ENCODE data around the gene DYRK4.
A peak's percentile ranks its signal among the peaks of the same experiment; 100 is the strongest.

DYRK4 gene

GRCh38 chr12:4609071-4609470 is 47.1 kb downstream of the DYRK4 start:
- no peak overlapping the region for H3K4me3 ChIP-seq (ENCODE audit: low read length)
- no peak for DNase-seq (ENCODE audit: low read depth)
- no peak for TF ChIP-seq CTCF (conservative IDR thresholded peaks at IDR 0.05; ENCODE audit: low read depth, low read length)

GRCh38 chr12:4610481-4610880 is 48.5 kb downstream of the DYRK4 start:
- peak; percentile 2 for DNase-seq (ENCODE audit: low read depth)
- no peak for TF ChIP-seq CTCF (conservative IDR thresholded peaks at IDR 0.05; ENCODE audit: low read depth, low read length)
- no peak overlapping the region for H3K4me3 ChIP-seq (ENCODE audit: low read length)

GRCh38 chr12:4615667-4616066 is 53.7 kb downstream of the DYRK4 start:
- no peak for DNase-seq (ENCODE audit: low read depth)
- TF ChIP-seq CTCF (conservative IDR thresholded peaks at IDR 0.05; ENCODE audit: low read depth, low read length): no peak
- no peak overlapping the region for H3K4me3 ChIP-seq (ENCODE audit: low read length)

GRCh38 chr12:4621511-4621910 is 59.5 kb downstream of the DYRK4 start:
- H3K4me3 ChIP-seq (ENCODE audit: low read length): no peak overlapping the region
- no peak for DNase-seq (ENCODE audit: low read depth)
- no peak for TF ChIP-seq CTCF (conservative IDR thresholded peaks at IDR 0.05; ENCODE audit: low read depth, low read length)

GRCh38 chr12:4626543-4626942 is 64.5 kb downstream of the DYRK4 start:
- no peak for TF ChIP-seq CTCF (conservative IDR thresholded peaks at IDR 0.05; ENCODE audit: low read depth, low read length)
- DNase-seq (ENCODE audit: low read depth): no peak
- no peak overlapping the region for H3K4me3 ChIP-seq (ENCODE audit: low read length)

GRCh38 chr12:4628406-4628805 is 66.4 kb downstream of the DYRK4 start:
- TF ChIP-seq CTCF (conservative IDR thresholded peaks at IDR 0.05; ENCODE audit: low read depth, low read length): no peak
- no peak for DNase-seq (ENCODE audit: low read depth)
- H3K4me3 ChIP-seq (ENCODE audit: low read length): no peak overlapping the region

- H3K4me3 ChIP-seq (ENCODE audit: low read length): no peak overlapping the region
- TF ChIP-seq CTCF (conservative IDR thresholded peaks at IDR 0.05; ENCODE audit: low read depth, low read length): no peak
- DNase-seq (ENCODE audit: low read depth): no peak
Observed at GRCh38 chr12:4630262-4630661, 68.3 kb downstream of the DYRK4 start.
